GM12874 (cell line): ENCODE results near the gene PARVB.
A peak's percentile ranks its signal among the peaks of the same experiment; 100 is the strongest.

Source experiments
- TF ChIP-seq, protein P1 (sequence below): IDR thresholded peaks from 2 replicates; pipeline ENCODE4 v1.5.1; 2011; ENCODE audit warnings: low read depth, mild to moderate bottlenecking, control low read depth, low read length, moderate library complexity; ENCODE audit not compliant: insufficient read depth

PARVB gene

GRCh38 chr22:44180706-44181032, 156.6 kb downstream of the PARVB start, which contains the start of gene PARVG:
PARVG (plus strand) TSS chr22:44180925; CDS start chr22:44183330, 2,405 bp downstream.
- TF ChIP-seq, protein P1, sequence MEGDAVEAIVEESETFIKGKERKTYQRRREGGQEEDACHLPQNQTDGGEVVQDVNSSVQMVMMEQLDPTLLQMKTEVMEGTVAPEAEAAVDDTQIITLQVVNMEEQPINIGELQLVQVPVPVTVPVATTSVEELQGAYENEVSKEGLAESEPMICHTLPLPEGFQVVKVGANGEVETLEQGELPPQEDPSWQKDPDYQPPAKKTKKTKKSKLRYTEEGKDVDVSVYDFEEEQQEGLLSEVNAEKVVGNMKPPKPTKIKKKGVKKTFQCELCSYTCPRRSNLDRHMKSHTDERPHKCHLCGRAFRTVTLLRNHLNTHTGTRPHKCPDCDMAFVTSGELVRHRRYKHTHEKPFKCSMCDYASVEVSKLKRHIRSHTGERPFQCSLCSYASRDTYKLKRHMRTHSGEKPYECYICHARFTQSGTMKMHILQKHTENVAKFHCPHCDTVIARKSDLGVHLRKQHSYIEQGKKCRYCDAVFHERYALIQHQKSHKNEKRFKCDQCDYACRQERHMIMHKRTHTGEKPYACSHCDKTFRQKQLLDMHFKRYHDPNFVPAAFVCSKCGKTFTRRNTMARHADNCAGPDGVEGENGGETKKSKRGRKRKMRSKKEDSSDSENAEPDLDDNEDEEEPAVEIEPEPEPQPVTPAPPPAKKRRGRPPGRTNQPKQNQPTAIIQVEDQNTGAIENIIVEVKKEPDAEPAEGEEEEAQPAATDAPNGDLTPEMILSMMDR: no peak

- TF ChIP-seq, protein P1: no peak
Observed at GRCh38 chr22:44181033-44181911, 157.2 kb downstream of the PARVB start.

GRCh38 chr22:44181912-44182587, 157.9 kb downstream of the PARVB start:
- TF ChIP-seq, protein P1: peak; percentile 9; the same call in 1 of the 2 replicates

- TF ChIP-seq, protein P1: no peak
Observed at GRCh38 chr22:44182588-44183286, 158.6 kb downstream of the PARVB start.

GRCh38 chr22:44183287-44183588, 159.1 kb downstream of the PARVB start:
- TF ChIP-seq, protein P1: no peak

DNA sequence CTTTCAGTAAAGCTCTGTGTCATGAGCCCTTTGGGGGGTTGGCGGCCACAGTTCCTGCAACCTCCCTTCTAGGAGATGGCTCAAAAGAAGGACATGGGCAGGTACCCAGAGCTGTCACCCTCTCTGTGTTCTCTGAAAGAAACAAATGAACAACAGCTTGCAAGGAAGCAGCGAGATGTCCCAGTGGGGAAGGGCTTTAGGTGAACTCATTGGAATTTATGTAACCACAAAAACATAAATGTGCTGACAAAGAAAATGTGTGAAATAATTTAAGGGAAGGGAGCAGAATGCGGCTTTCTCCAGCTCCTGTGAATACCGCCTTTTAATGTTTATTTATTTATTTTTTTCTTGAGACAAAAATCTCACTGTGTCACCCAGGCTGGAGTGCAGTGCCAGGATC, 159.9 kb downstream of the PARVB start:
- TF ChIP-seq, protein P1: no peak
